Skin epidermis (tissue), 12 donors: ENCODE data around the gene WDR20.
A peak's percentile ranks its signal among the peaks of the same experiment; 100 is the strongest.

Experiments used
- H3K27ac ChIP-seq, 21 experiments: fragments of 200-600 bp; sonication (generic) in 11 of 21; one replicate each; pipeline ENCODE4 v1.5.0; 2020; ENCODE audit warnings: mild to moderate bottlenecking in 3 of 21, inconsistent platforms in 2 of 21, moderate library complexity in 2 of 21
- H3K4me3 ChIP-seq, 7 experiments: fragments of 200-600 bp; sonication (generic) in 2 of 7; one replicate each; pipeline ENCODE4 v1.5.0; 2020; ENCODE audit warnings: inconsistent platforms in 2 of 7, mild to moderate bottlenecking in 2 of 7, moderate library complexity in 1 of 7

The WDR20 gene

GRCh38 chr14:102192840-102193502 lies 53.3 kb downstream of the WDR20 start:
- H3K4me3 ChIP-seq: no peak overlapping the region
- no peak overlapping the region for H3K27ac ChIP-seq

- Histone ChIP-seq H3K4me3 (no peak overlapping the region), H3K27ac (no peak overlapping the region)
Measured at GRCh38 chr14:102194856-102195255, 55.2 kb downstream of the WDR20 start.

- no peak overlapping the region for H3K4me3 ChIP-seq
Measured at GRCh38 chr14:102195446-102195845, 55.7 kb downstream of the WDR20 start.

DNA sequence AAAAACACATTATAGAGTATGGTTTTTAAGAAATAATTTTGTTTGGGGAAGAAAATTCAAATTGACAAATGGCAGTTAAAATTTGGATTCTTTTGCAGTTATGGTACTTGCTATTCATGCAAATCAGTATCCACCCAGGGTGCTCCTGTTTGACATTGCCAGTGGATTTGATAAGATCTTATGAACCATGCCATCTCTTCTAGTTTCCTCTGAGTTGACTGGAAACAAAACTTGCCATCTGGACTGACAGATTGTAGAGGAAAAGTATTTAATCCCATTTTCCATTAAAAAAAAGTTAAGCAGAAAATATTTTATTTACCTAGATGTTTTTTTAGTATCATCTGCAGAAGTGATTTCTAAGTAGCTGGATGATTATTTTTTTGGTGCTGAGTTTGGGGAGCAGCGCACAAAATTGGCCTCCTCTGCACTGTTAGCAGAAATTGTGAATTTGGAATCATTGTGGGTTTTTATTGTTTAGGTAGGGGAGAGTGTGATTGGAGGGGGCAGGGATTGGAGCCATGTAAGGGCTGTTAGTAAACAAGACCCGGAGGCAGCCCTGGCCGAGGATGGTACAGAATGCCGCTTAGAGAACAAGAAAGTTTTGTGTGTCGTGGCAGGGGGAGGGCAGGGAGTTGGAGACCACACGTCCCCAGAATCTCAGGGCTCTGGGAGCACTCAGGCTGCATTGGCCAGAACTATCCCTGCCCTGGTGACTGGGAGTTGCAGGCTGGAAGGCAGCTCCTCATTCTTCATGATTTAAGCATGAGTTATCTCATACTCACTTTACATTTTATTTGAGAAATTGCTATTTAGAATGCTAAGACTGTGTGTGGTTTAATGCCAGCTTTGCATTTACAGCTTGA lies 56.6 kb downstream of the WDR20 start:
- no peak overlapping the region for H3K4me3 ChIP-seq

More at GRCh38 chr14:102195446-102195845, 55.7 kb downstream of the WDR20 start:
- H3K27ac ChIP-seq: no peak overlapping the region

DNA sequence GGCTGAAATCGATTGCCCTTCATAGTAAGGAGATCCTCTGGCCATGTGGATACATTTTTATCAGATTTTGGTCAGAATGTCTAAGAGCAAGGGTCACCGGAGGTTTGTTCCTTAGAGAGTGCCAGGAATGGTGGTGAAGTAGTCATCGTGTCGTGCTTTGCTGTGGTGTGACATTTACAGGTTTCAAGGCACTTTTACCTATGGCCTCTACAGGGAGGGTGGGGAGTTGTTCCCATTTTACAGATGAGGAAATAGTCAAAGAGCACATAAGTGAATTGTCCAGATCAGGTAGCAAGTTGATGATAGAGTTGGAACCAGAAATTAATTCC lies 57.2 kb downstream of the WDR20 start:
- H3K4me3 ChIP-seq: no peak overlapping the region
- H3K27ac ChIP-seq: peak overlapping the region in 1 of 21 experiments; percentile 9

More for the DNA sequence above, 56.6 kb downstream of the WDR20 start:
- H3K27ac ChIP-seq: peak overlapping the region in 1 of 21 experiments; percentile 9

- H3K27ac ChIP-seq: peak overlapping the region in 1 of 21 experiments; percentile 9
Measured at GRCh38 chr14:102197317-102197853, 57.7 kb downstream of the WDR20 start.

GRCh38 chr14:102200690-102201352 lies 61.1 kb downstream of the WDR20 start:
- H3K27ac ChIP-seq: peak overlapping the region in 1 of 21 experiments; percentile 29
- H3K4me3 ChIP-seq: no peak overlapping the region

More at GRCh38 chr14:102197317-102197853, 57.7 kb downstream of the WDR20 start:
- H3K4me3 ChIP-seq: no peak overlapping the region

DNA sequence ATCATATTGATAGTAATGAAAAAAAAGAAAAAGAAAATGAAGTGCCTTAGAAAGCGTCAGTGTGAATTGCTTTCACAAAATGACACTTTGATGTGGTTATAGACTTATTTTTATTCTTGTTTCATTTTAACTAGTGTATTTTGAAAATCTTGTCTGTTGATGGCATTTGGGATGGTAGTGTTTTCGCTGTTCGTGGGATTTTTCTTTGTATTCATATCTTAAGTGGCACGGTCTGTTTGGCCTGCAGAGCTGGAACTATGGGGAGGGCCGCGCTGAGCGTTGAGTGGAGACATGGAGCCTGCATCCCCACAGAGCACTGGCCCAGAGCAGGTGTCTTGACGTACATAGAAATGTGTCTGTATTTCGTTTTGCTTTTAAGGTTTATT lies 61.6 kb downstream of the WDR20 start:
- H3K4me3 ChIP-seq: no peak overlapping the region
- H3K27ac ChIP-seq: no peak overlapping the region

GRCh38 chr14:102201776-102202175 lies 62.1 kb downstream of the WDR20 start:
- Histone ChIP-seq H3K4me3 (no peak overlapping the region), H3K27ac (no peak overlapping the region)

DNA sequence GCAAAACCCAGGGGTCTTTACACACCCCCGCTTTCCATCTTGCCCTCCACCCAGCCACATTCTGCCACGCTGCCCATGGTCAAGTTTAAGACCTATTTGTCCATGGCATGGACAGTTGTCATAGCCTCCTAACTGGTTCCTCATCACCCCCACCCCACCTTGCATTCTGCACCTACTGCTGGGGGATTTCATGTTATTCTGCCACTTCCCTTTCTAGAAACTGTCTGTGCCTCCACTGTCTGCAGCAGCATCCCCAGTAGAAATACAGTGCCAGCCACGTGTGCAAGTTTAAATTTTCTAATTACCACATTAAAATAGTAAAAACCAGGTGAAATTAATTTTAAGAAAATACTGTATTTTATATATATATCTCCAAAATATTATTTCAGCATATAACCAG lies 63.2 kb downstream of the WDR20 start:
- no peak overlapping the region for H3K27ac ChIP-seq
- H3K4me3 ChIP-seq: no peak overlapping the region

DNA sequence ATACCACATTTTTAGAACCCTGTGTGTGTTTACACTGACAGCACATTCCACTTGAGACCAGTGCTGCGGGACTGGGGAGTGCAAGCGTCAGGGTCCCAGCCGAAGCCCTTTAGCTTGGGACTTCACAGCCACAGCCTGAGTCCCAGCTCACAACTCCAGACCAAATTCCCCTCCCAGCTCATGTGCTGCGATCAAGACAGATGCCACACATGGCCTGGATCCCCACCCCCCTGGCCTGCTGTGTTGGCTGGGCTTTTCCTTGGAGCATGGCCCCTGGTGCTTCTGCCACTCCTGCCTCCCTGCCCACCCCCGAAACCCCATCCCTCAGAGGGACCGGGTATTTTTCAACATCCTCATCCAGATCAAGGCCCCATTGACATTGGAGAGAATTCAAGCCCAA lies 63.7 kb downstream of the WDR20 start:
- Histone ChIP-seq H3K4me3 (no peak overlapping the region), H3K27ac (no peak overlapping the region)

GRCh38 chr14:102205560-102205959 lies 65.9 kb downstream of the WDR20 start:
- H3K27ac ChIP-seq: no peak overlapping the region

GRCh38 chr14:102206918-102207317 lies 67.2 kb downstream of the WDR20 start:
- H3K27ac ChIP-seq: no peak overlapping the region
- no peak overlapping the region for H3K4me3 ChIP-seq

More at GRCh38 chr14:102205560-102205959, 65.9 kb downstream of the WDR20 start:
- no peak overlapping the region for H3K4me3 ChIP-seq

DNA sequence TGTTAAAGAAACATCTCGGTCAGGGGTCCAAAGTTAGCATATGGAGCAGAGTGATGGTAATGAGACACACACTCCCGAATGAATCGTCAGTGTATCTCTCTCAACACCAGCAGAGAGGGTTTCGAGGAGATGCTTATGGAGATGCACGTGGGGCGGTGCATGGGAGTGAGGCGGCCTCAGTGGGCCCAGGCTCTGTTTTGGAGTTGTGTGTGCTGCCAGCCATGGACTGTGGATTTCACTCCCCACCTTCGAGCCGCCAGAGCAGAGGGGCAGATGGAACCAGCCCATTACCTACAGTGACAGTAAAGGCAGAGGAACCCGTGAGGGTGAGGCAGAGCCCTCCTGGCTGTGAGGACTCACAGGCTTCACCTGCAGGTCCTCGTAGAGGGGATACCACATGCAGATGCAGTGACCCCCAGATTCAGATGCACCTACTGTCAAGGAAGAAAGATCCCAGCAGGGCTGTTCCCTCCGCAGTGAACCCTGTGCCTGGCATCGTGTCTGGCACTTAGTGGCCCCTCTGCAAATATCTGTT lies 68.2 kb downstream of the WDR20 start:
- no peak overlapping the region for H3K27ac ChIP-seq
- no peak overlapping the region for H3K4me3 ChIP-seq

DNA sequence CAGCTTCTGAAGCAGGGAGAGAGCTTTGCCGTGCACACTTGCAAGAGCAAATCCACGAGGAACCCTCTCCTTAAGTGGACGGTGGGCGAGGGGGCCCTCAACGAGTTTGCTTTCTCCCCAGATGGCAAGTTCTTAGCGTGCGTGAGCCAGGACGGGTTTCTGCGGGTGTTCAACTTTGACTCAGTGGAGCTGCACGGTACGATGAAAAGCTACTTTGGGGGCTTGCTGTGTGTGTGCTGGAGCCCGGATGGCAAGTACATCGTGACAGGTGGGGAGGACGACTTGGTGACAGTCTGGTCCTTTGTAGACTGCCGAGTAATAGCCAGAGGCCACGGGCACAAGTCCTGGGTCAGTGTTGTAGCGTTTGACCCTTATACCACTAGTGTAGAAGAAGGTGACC lies 69.0 kb downstream of the WDR20 start:
- Histone ChIP-seq H3K4me3 (no peak overlapping the region), H3K27ac (no peak overlapping the region)

DNA sequence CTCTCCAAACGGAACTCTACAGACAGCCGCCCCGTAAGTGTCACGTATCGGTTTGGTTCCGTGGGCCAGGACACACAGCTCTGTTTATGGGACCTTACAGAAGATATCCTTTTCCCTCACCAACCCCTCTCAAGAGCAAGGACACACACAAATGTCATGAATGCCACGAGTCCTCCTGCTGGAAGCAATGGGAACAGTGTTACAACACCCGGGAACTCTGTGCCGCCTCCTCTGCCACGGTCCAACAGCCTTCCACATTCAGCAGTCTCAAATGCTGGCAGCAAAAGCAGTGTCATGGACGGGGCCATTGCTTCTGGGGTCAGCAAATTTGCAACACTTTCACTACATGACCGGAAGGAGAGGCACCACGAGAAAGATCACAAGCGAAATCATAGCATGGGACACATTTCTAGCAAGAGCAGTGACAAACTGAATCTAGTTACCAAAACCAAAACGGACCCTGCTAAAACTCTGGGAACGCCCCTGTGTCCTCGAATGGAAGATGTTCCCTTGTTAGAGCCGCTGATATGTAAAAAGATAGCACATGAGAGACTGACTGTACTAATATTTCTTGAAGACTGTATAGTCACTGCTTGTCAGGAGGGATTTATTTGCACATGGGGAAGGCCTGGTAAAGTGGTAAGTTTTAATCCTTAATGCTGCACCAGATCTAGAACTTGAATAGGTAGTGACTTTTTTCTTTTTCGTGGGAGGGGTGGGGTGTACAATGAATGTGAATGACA lies 69.7 kb downstream of the WDR20 start:
- no peak overlapping the region for H3K4me3 ChIP-seq
- no peak overlapping the region for H3K27ac ChIP-seq

- Histone ChIP-seq H3K4me3 (no peak overlapping the region), H3K27ac (no peak overlapping the region)
Measured at GRCh38 chr14:102210421-102211042, 70.8 kb downstream of the WDR20 start.

- Histone ChIP-seq H3K27ac (no peak overlapping the region), H3K4me3 (no peak overlapping the region)
Measured at GRCh38 chr14:102211240-102211639, 71.5 kb downstream of the WDR20 start.

DNA sequence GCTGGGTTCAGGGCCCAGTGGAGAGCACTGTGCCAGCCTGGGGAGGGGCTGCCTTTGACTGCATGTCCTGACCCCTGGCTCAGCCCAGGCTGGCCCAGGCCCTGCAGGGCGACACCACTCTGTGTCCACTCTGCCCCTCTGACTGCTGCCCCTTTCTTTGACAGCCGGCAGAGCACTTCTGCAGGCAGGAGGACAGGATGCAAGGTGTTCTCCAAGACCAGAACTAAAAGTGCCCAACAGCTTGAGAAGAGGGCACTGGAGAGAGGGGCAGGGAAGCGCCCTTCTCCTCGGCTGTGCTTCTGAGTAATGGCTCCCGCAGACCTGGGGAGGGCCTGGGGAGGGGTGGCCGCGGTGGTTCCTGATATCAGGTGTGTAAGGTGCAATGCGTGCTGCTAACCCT lies 72.7 kb downstream of the WDR20 start:
- H3K4me3 ChIP-seq: no peak overlapping the region
- no peak overlapping the region for H3K27ac ChIP-seq
